NCI-H2081 treated with DMSO at 0.1 percent for 48 hours (cell line): ENCODE results near the gene FIBIN.
"Not testable (repeated sequence)": the region's sequence is repeated elsewhere in the genome, so short reads cannot be mapped to it uniquely, and the experiment has no call there.

ENCODE experiments used
- DNase-seq: peaks from one replicate; lab custom pipeline; 2025; lab: John Stamatoyannopoulos, UW

FIBIN gene

DNA sequence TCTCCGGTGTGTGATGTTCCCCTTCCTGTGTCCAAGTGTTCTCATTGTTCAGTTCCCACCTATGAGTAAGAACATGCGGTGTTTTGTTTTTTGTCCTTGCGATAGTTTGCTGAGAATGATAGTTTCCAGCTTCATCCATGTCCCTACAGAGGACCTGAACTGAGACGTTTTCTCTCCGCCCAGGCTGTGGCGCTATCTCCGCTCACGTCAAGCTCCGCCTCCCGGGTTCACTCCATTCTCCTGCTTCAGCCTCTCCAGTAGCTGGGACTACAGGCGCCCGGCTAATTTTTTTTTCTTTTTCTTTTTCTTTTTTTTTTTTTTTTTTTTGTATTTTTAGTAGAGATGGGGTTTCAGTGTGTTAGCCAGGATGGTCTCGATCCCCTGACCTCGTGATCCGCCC lies 16.7 kb upstream of the FIBIN start:
- not testable (repeated sequence) for DNase-seq

DNA sequence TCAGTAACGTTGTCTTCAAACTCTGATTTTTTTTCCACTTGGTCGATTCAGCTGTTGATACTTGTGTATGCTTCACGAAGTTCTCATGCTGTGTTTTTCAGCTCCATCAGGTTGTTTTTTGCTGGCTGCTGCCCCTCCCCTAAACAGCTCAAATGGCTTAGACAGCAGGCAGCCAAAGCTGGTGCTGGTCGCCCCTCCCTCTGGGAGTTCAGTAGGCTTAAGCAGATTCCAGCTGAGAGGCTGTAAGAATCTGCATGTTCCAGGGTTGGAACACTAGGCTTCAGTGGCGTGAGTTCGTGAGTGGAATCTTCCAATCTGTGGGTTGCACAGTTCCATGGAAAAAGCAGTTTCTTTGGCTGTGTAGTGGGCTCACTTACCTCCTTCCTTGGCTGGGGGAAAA lies 10.3 kb upstream of the FIBIN start:
- DNase-seq, result no peak

DNA sequence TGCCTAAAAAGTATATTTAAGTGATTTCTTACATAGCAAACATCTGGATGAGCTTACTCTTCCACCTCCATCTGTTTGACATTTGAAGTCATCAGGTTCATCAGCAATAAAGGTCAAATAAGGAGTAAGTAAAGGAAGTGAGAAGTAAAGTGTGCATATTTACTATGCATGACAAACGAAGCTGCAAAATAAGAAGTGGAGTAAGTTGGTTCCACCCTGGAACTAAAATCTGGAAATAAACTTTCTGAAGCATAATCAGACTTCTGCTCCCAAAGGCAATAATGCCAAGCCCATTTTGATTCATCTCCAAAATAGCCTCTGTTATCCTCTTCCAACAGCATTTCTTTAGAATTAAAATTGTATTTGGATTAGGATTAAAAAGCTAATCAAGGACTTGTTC lies 8.4 kb upstream of the FIBIN start:
- no peak for DNase-seq

DNA sequence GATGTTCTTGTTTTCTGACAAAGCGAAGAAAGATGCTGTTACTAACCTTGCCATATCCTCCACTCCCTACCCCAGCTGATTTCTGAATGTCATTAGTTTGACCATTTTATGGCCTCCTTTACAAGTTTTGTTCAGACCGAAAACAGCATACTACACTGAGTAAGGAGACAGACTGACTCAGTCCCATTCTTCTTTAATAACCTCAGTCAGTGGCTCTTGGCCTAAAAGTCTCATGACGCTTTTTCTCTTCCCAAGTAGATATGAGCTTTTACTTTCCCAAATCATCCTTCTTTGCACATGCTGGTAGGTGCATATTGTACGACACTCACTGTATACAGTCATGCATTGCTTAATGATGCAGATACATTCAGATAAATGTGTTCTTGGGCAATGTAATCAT lies 8.0 kb upstream of the FIBIN start:
- DNase-seq, result no peak

DNA sequence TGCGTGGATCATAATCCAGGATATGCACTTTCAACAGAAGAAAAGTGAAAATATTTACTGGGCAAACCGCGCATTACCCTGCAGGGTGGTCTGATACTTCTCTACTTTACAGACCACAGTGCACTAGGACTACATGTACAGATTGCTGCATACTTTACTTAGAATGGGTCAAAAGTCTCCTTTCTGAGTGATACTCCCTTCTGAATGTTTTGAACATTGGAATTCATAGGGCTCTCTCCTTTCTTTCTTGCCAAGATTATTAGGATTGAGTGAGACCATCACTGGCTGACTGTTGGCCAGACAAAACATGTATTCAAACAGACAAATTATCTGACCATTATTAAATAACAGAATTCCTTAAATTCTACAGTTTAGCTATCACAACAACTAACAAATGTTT lies 6.6 kb upstream of the FIBIN start:
- no peak for DNase-seq

DNA sequence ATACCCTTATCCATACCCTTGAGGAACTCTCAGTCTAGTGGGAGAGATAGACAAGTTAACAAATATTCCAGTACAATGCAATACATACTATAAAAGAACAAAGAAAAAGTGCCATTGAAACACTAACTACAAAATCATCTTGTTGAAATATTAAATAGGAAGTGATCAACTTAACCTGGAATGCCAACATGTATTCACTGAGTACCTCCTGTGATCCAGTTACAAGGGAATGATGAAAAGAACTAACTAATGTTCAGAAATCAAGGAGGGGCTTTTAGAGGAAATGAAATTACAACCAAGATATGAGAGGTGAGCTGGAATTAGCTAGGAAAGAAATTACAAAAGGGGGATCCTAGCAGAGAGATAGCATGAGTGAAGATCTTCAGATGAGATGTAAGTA lies 6.2 kb upstream of the FIBIN start:
- no peak for DNase-seq

DNA sequence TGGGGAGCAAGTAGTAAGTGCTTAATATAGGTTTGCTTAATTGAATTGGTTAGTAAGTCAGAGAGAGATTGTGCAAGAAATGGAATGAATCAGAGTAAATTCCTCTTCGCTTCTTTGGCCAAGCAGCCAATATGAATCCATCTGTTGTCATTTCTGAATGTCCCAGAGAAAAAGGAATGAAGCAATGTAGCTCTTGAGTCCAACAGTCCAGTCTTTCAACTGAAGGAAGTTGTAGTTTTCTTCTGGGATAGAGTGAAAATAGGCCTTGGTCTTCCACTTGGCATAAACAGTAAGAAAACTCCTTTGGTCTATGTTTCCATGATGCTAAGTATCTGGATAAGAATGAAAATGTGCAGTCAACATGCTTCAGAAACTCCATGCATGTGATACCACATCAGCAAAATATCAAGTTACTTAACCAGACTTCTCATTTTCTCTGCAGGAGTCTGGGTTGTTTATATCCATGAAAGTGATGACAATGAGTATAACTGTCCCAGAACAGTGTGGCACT lies 1.8 kb upstream of the FIBIN start:
- no peak for DNase-seq

DNA sequence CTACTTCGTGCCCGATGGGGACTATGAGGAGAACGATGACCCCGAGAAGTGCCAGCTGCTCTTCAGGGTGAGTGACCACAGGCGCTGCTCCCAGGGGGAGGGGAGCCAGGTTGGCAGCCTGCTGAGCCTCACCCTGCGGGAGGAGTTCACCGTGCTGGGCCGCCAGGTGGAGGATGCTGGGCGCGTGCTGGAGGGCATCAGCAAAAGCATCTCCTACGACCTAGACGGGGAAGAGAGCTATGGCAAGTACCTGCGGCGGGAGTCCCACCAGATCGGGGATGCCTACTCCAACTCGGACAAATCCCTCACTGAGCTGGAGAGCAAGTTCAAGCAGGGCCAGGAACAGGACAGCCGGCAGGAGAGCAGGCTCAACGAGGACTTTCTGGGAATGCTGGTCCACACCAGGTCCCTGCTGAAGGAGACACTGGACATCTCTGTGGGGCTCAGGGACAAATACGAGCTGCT lies 751 bp downstream of the FIBIN start:
- no peak for DNase-seq

DNA sequence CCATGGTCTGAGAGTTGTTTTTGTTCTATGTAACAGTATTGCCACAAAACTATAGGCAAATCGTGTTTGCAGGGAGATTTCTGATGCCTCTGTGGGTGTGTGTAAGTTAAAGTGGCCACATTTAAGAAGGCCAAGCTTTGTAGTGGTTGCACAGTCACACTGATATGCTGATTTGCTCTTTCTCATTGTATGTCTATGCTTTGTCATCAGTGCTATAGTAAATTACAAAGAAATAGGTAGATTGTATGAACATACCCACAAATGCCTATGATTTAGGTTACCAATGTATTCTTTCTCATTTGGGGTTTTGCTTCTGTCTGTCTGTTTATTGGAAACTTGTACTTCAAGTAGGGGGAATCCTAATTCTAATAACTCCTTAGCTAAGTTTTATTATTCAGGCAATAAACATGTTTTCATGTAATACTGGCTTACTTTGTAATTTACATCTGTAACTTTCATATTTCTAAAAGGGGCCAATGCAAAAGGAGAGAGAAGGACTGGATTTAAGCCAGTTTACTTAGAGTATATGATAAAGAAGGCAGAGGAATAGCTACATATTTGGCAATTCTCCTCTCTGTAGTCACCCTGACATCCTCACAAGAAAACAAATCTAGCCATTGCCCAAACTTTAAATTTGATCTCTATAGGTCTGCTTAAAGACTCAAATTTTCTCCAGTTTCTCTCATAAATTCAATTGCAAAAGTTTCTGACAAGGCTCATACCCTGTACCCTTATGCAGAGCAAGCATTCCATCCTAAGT lies 2.0 kb downstream of the FIBIN start:
- no peak for DNase-seq

DNA sequence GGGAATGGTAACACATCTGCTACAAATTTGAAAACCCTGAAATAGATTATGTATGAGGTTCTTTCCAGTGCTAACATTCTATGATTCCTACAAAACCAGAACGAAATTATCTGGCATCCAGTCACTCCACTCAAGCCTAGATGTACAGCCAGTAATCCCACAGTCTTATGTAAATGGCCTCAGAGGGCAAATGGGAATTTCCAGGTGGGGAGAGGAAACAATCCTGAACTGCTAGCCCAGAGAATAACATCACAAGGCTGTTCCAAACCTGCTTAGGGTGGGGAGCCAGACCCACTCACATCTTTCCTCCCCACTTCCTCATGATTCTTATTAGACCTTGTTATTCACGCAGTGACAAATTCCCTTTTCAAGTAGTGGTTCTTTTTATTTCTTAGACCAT lies 3.5 kb downstream of the FIBIN start:
- no peak for DNase-seq

DNA sequence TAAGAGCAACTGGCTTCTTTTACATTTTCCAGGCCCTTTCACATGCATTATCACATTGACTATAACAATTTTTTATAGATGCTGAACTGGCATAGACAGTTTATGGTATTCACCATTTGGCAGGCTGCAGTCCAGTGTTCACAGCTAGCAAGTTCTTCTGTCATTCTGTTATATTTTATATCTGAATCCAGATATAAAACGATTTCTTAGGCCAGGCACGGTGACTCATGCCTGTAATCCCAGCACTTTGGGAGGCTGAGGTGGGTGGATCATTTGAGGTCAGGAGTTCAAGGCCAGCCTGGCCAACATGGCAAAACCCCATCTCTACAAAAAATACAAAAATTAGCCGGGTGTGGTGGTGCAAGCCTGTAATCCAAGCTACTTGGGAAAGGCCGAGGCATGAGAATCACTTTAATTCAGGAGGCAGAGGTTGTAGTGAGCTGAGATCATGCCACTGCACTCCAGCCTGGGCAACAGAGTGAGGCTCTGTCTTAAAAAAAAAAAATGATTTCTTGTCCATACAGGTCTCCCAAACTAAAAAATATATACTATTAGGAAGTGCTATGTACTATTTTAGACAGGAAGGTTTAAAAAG lies 7.3 kb downstream of the FIBIN start:
- not testable (repeated sequence) for DNase-seq

DNA sequence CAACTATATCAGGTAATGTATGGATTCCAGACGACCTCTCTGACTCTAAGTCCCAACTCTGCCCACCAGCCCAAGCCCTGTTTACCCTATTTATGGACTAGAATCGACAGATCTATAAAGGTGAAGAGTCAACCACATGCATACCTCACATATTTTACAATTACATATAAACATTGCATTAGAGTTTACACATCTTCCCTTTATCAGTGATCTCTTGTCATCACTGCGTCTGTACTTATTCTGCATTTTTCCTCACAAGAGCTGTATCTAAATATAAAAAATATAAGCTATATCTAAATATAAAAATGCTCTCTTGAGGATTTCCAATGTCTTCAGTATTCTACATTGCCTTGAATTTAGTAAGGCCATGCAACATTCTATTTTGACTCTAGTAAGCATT lies 8.5 kb downstream of the FIBIN start:
- no peak for DNase-seq

DNA sequence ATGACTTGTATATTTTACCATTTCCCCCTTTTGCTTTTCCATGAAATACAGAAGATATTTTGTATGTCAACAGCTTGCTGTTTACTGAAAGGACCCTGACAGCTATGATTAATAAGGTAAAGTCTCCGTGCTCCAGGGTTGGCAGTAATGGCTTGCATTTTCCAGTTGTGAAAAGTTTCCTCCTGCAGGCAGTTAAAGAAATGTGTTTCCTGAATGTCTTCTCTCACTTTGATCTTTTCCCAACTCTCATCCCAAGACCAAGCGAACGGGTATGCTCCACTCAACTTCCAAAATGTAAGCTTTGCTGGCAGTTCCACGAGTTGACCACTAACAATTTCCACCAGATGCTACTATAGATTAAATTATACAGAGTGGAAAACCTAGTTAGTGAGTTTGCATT lies 8.9 kb downstream of the FIBIN start:
- DNase-seq, result no peak

DNA sequence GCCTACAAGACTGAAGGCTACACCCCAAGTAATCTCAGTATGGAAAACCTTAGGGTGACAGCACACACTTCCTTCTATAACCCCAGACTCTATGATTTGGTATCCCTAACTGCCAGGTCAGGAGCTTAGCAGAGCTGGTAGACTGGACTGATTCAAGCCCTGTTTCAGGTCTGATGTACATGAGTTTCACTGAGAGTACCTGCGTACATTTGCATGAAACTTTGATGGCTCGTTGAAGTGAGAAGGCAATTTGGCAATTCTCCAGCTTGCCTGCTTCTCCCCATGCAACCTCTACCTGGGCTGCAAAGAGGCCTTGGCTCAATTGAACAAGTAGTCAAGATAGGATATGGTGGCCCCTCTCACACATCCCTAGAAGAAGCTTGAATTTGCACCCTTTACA lies 10.2 kb downstream of the FIBIN start:
- DNase-seq, result no peak

DNA sequence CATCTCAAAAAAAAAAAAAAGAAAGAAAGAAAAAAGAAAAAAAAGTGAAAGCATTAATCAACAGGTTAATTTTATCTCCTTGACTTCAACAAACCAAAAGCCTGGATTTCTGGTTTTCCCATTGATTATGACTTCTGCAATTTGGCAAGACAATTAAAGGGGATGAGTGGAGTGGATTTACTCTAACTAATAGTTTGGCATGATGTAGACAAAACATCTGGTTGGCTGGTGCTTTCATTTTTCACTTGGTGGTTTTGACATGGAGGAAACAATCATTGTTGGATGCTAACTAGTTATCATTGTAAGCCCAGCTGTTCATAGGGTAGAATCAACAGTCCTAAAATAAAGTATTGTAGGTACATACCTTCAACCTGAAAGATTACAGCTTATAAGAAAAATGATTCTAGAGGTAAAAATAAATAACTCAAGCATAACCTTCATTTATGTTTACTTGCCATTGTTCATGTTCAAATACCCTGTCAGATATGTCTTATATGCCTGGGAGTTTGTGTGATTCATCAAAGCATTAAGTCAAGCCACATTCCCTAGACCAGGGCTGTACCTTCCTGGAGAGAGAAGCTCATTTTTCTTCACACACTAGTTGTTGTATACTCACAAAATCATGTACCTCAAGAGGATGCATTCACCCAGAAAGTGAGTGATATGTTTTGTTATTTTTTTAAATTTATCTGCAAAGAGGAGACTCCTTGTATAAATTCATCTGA lies 15.1 kb downstream of the FIBIN start:
- DNase-seq, result no peak

DNA sequence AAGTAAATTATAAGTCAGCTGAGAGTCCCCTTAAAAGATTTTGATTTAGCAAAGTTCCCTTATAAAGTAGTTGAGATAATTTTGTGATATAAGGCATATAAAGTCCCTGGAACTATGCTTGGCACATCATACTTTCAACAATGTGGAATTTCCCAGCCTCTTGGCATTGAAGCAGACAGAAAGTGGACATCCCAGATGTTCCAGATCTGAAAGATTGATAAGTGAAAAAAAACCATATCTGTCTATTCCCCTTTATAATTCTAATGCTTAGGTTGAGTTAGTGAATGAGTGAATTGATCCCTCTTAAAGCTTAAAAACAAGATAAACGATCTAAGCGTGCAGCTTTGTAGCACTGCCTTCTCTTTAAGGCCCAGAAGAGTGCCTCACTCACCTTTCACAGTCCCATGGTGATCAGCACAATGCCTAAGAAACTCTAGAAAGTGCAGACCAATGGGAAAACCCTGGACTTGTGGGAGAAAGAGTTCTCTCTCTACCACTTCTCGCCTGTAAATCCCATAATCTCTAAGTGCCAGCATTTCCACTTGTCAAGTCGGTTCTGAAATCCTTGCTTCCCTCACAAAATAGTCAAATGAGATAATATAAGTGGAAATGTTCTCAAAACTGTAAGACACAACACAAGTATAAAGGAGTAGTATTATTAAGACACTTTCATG lies 17.8 kb downstream of the FIBIN start:
- no peak for DNase-seq

DNA sequence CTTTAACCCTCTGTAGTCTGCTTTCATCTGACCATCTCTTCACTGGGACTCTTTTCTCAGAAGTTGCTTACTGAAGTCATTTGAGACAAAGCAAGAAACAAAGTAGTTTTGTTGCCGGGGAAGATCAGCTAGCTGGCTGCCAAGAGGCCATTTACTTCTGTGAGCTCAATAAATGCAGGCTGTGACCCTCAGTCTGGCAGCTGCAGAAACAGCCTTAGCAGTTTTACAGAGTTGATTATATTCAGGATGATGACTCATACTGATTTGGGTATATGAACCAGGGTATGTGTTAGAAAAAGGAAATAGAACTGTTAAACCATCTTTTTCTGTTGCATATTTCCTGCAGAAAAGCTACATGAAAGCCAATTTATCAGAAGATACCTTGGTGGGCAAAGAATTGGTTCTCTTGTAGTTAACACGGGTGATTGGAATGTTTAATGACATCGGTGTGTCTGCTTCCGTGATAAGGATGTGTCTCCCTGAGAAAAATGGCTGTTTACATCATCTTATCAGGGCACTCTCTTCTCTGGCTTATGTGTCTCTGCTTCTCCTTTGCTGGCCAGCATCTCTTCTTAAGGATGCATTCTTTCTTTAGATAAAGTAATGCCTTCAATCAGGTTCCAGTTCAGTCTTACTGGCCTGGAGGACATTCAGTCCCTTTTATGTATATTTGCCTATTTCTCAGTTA lies 18.5 kb downstream of the FIBIN start:
- no peak for DNase-seq

DNA sequence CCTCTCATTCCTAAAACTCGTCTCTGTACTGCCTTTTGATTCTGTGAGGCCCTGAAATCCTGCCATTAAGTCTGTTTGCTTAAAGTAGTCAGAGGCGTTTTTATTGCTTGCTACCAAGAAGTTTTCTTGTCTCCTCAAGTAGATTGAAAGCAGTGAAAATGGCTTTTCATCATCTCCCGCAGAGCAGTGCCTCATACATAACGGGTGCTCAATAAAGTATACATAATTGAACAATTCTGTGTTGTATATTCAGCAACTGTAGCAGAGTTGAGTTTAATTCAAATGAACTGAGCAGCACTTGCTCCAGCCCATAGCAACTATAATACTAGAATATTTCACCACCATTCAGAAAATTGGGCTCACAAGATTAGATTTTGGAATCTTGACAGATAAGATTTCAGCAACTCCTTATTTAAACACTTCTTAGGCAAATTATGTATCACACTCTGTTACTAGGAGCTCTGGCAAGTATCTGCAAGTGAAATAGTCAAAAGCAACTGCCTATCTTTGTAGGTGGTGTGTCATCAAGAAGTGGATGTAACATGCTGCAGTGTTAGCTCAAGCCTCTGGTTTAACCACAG lies 20.0 kb downstream of the FIBIN start:
- no peak for DNase-seq

DNA sequence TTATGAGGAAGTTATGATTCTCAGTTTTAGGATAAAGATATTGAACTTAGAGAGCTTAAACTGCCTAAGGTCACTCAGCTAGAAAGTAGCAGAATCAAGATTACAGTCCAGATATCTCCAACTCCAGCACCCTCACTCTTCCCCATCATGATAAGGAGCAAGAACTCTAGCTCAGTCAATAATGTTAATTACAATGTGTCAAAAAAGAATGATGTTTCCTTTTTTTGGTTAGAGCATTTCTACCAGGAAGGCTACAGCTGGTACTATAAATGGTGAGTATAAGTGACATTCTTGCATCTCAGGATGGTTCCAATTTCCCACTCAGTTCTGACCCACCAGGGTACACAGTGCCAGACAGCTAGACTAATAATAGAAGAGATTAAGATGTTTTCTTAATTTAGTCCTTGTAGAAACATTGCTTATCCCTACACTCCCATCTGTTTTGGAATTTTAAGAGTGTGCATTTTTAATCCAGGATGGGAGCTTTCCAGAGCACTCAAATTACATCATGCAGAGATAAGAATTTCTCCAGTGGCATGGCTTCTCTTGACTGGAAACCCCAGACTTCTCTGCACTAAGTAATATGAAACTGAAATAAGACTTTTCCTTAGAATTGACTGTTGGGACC lies 25.1 kb downstream of the FIBIN start:
- DNase-seq, result no peak

DNA sequence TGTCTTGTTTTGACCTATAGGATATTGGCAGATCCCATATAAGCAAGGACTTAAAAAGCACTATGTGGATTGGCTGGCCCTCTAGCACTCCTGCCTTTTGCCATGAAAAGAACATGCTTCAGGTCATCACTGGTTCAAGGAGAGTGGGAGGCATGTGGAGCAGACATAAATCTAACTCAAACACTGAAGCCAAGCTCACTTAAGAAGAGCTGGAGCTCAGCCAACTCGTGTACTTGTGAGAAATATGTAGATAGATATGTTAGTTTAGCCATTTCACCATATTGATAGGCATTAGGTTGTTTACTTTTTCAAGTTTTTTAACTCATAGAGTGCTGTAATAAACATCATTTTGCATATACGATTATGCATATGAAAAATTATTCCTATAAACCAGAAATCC lies 26.8 kb downstream of the FIBIN start:
- DNase-seq, result no peak

DNA sequence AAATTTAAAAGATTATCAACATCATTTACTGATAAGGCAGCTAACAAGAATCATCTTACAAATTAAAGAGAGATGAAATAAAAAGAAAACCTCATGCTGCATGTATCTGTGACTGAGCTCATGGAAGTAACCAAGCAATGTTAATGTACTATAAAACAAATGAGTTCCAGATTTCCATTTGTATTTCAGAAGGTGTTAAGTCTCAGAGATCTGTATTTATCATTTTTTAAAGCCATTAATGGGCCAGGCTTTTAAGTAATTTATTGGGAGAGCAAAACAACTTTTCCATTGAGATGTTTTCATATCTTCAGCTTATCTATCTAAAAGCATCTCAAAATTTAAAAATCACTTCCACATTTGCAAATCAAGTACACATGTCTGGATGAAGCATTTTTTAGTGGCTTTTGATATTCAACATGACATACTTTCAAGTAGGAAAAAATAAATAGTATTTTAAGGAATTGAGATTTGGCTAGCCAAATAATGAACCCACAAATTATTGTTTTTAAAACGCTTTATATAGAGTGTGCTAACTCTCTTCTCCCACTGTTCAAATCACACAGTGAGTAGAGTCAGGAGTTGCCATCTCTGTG lies 28.8 kb downstream of the FIBIN start:
- DNase-seq, result no peak
